Endothelial cell of umbilical vein (primary cell): ENCODE measurements around the gene ZNF627. TPM values are rescaled to one million over a fixed set of nuclear protein-coding genes. Genes with fewer than 3 reads are reported as not detected.

Experiments used
- Bru-seq: library from RNA; stranded (reverse); fragments of 400-500 nt; gene quantifications from one replicate; lab custom pipeline; 2021; lab: Mats Ljungman, UMichigan
- BruChase-seq, 2 experiments: library from RNA; stranded (reverse); fragments of 400-500 nt; gene quantifications; one replicate each; lab custom pipeline; 2021; lab: Mats Ljungman, UMichigan
- BruUV-seq: library from RNA; stranded (reverse); fragments of 400-500 nt; replicated peaks from 2 replicates; lab custom pipeline; 2021; lab: Mats Ljungman, UMichigan
- CTCF ChIA-PET: fragments of 300-600, 350-600 bp; sonication (Branson Sonifier 250); formaldehyde crosslinking; loops from one replicate; lab custom pipeline; 2021; ENCODE audit warnings: antibody characterized with exemption, inconsistent platforms; lab: Charles Lee
- POLR2A ChIA-PET: fragments of 300-600, 350-600 bp; sonication (Branson Sonifier 250); formaldehyde crosslinking; loops from one replicate; lab custom pipeline; 2021; ENCODE audit warnings: antibody characterized with exemption, inconsistent platforms; lab: Charles Lee
- DNase-seq: peaks from one replicate; pipeline ENCODE4 v3.0.0-alpha.2; 2011; ENCODE audit warnings: low read depth, low spot score
- FAIRE-seq: peaks from 2 replicates; lab custom pipeline; 2011; peaks lifted over from hg19 to GRCh38; lab: Jason Lieb, UNC
- H2AFZ ChIP-seq: 2 replicates; pipeline ENCODE4 v1.6.0; 2012; ENCODE audit warnings: low read depth, low read length, control low read depth, inconsistent platforms
- H3K27ac ChIP-seq: 2 replicates; pipeline ENCODE4 v1.5.1; 2011; ENCODE audit warnings: low read depth, mild to moderate bottlenecking, control low read depth, low read length, moderate library complexity; ENCODE audit not compliant: insufficient read depth
- H3K27me3 ChIP-seq, 2 experiments: 2 replicates each; pipeline versions ENCODE4 v1.6.0 to v1.6.1; 2011; ENCODE audit warnings: low read length in 2 of 2, mixed read lengths in 1 of 2; ENCODE audit not compliant: control insufficient read depth in 2 of 2, insufficient read depth in 2 of 2
- H3K36me3 ChIP-seq, 2 experiments: 2 replicates in 1 of 2; 3 replicates in 1 of 2; pipeline ENCODE4 v1.5.1; 2011; ENCODE audit warnings: low read length in 2 of 2, mild to moderate bottlenecking in 1 of 2, moderate library complexity in 1 of 2; ENCODE audit not compliant: control insufficient read depth in 2 of 2, insufficient read depth in 2 of 2; ENCODE audit errors: extremely low read depth in 1 of 2
- H3K4me1 ChIP-seq: 3 replicates; pipeline ENCODE4 v1.5.1; 2011; ENCODE audit warnings: mild to moderate bottlenecking, low read length; ENCODE audit not compliant: control insufficient read depth, insufficient read depth; ENCODE audit errors: extremely low read depth
- H3K4me2 ChIP-seq: 2 replicates; pipeline ENCODE4 v1.6.1; 2011; ENCODE audit warnings: low read length, control low read depth, mixed read lengths; ENCODE audit not compliant: insufficient read depth
- H3K4me3 ChIP-seq, 3 experiments: fragments of 200-600 bp in 1 of 3; sonication (generic), shearing (Covaris generic) in 1 of 3; replicated peaks in 1 of 3; 2 replicates each; pipeline ENCODE4 v1.5.1; 2011 to 2016; ENCODE audit warnings: control low read depth in 3 of 3, low read length in 3 of 3, mild to moderate bottlenecking in 2 of 3, inconsistent platforms in 1 of 3, low read depth in 1 of 3, moderate library complexity in 1 of 3; ENCODE audit not compliant: insufficient read depth in 1 of 3
- H3K79me2 ChIP-seq: 2 replicates; pipeline ENCODE4 v1.6.0; 2012; ENCODE audit warnings: low read length, inconsistent platforms; ENCODE audit not compliant: control insufficient read depth, insufficient read depth
- H3K9ac ChIP-seq: replicated peaks from 2 replicates; pipeline ENCODE3; 2011; ENCODE audit warnings: low read length, control low read depth; ENCODE audit not compliant: insufficient read depth; ENCODE audit errors: extremely low read depth
- H3K9me1 ChIP-seq: replicated peaks from 3 replicates; pipeline ENCODE4 v1.6.0; 2011; ENCODE audit warnings: mild to moderate bottlenecking, low read length; ENCODE audit not compliant: control insufficient read depth, insufficient read depth; ENCODE audit errors: extremely low read depth
- H3K9me3 ChIP-seq: replicated peaks from 2 replicates; pipeline ENCODE4 v1.5.1; 2012; ENCODE audit warnings: low read length, inconsistent platforms; ENCODE audit not compliant: control insufficient read depth, insufficient read depth
- H4K20me1 ChIP-seq: replicated peaks from 2 replicates; pipeline ENCODE3; 2011; ENCODE audit warnings: mild to moderate bottlenecking, low read length; ENCODE audit not compliant: control insufficient read depth, insufficient read depth; ENCODE audit errors: extremely low read depth
- EZH2 ChIP-seq: IDR thresholded peaks from 2 replicates; pipeline ENCODE4 v1.6.1; 2012; ENCODE audit warnings: borderline replicate concordance, low read depth, mild to moderate bottlenecking, moderate library complexity, low read length, inconsistent platforms; ENCODE audit not compliant: severe bottlenecking
- FOS ChIP-seq: IDR thresholded peaks from 2 replicates; pipeline ENCODE4 v1.6.1; 2011; ENCODE audit warnings: mild to moderate bottlenecking, low read length, moderate library complexity, borderline replicate concordance; ENCODE audit not compliant: insufficient read depth
- JUN ChIP-seq: IDR thresholded peaks from 2 replicates; pipeline ENCODE4 v1.6.1; 2011; ENCODE audit warnings: borderline replicate concordance, low read depth; ENCODE audit not compliant: insufficient read length, insufficient read depth
- MYC ChIP-seq: IDR thresholded peaks from one replicate; pipeline ENCODE4 v1.6.1; 2011; ENCODE audit warnings: mild to moderate bottlenecking, low read depth, low read length
- POLR2A ChIP-seq: IDR thresholded peaks from 2 replicates; pipeline ENCODE4 v1.6.1; 2012; ENCODE audit warnings: low read depth, mild to moderate bottlenecking, control low read depth, low read length
- POLR2AphosphoS5 ChIP-seq: IDR thresholded peaks from 2 replicates; pipeline ENCODE4 v1.6.1; 2012; ENCODE audit warnings: low read depth, mild to moderate bottlenecking, control low read depth, low read length, moderate library complexity; ENCODE audit not compliant: insufficient read depth
- dilution Hi-C: fragments of 300-500 bp; cut with MboI; formaldehyde crosslinking; loops from one replicate; pipeline ENCODE4 v1.15.0; 2019; ENCODE audit warnings: low sequenced_read_pairs; ENCODE audit not compliant: extremely low pct_ligation_motif_present
- intact Hi-C: fragments of 100-400 bp; cut with micrococcal nuclease; formaldehyde crosslinking; loops from one replicate; pipeline ENCODE4 v1.10.0; 2022
- long read RNA-seq: library from polyadenylated mRNA; stranded (forward); transcript quantifications from one replicate; pipeline ENCODE4 v2.0.0, GENCODE V29; 2021
- polyA minus RNA-seq, 3 experiments: library from RNA; depleted of rRNA, polyadenylated mRNA; stranded (reverse); fragments of >200 nt; gene quantifications; 1 replicate in 1 of 3; 2 replicates in 2 of 3; pipeline ENCODE4 v1.2.3, GENCODE V29; 2011
- polyA plus RNA-seq, 4 experiments: library from polyadenylated mRNA; depleted of rRNA in 3 of 4; stranded (reverse) in 3 of 4; unstranded in 1 of 4; fragments of >200 nt; gene quantifications; 2 replicates each; pipeline versions ENCODE4 v1.2.1 to v1.2.3, GENCODE V29; 2011 to 2012; ENCODE audit warnings: missing spikeins in 1 of 4
- total RNA-seq: library from RNA; stranded (reverse); gene quantifications from 2 replicates; pipeline ENCODE4 v1.2.3, GENCODE V29; 2021
- TF ChIP-seq, protein P1 (sequence below): IDR thresholded peaks from 2 replicates; pipeline ENCODE4 v1.6.1; 2011; ENCODE audit not compliant: insufficient read depth, insufficient read length
- TF ChIP-seq, protein P2 (sequence below), 2 donors: IDR thresholded peaks; 1 replicate in 1 of 2; 2 replicates in 1 of 2; pipeline ENCODE4 v1.5.1; 2011; ENCODE audit warnings: low read length in 2 of 2, mild to moderate bottlenecking in 2 of 2, moderate library complexity in 2 of 2, control low read depth in 1 of 2, inconsistent platforms in 1 of 2, low read depth in 1 of 2; ENCODE audit not compliant: insufficient read depth in 1 of 2; ENCODE audit errors: extremely low read depth in 1 of 2

Gene ZNF627
- total RNA-seq: 9.7 and 11.2 TPM in 2 replicates
- 5.6 and 5.9 TPM in 2 replicates for polyA plus RNA-seq
- polyA plus RNA-seq (2011; cell fraction: cytosol; rRNA removed): 5.5 and 5.8 TPM in 2 replicates
- 8.0 and 8.8 TPM in 2 replicates for polyA plus RNA-seq (2011; cell fraction: nucleus; rRNA removed)
- 8.8 and 9.3 TPM in 2 replicates for polyA plus RNA-seq (2012)
- 11.5 and 14.3 TPM in 2 replicates for polyA minus RNA-seq
- 4.1 TPM for polyA minus RNA-seq (2011; cell fraction: cytosol; rRNA and poly(A)+ RNA removed)
- polyA minus RNA-seq (2011; cell fraction: nucleus; rRNA and poly(A)+ RNA removed): 5.0 and 8.7 TPM in 2 replicates
- Bru-seq, nascent RNA: percentile 86 among the genes with signal in this experiment
- BruChase-seq, experiment 1, labeled RNA remaining after a 6-hour chase: percentile 80 among the genes with signal in this experiment
- percentile 75 among the genes with signal in this experiment for BruChase-seq, experiment 2, labeled RNA remaining after a 2-hour chase
- long read RNA-seq, transcript ZNF627-201 (4 exons, 2,840 nt): major isoform, 20 of 22 reads
- long read RNA-seq, partial matches to known transcripts: 0 of 22 reads
- long read RNA-seq, other reads (novel, unspliced or antisense): 1 of 22 reads

DNA sequence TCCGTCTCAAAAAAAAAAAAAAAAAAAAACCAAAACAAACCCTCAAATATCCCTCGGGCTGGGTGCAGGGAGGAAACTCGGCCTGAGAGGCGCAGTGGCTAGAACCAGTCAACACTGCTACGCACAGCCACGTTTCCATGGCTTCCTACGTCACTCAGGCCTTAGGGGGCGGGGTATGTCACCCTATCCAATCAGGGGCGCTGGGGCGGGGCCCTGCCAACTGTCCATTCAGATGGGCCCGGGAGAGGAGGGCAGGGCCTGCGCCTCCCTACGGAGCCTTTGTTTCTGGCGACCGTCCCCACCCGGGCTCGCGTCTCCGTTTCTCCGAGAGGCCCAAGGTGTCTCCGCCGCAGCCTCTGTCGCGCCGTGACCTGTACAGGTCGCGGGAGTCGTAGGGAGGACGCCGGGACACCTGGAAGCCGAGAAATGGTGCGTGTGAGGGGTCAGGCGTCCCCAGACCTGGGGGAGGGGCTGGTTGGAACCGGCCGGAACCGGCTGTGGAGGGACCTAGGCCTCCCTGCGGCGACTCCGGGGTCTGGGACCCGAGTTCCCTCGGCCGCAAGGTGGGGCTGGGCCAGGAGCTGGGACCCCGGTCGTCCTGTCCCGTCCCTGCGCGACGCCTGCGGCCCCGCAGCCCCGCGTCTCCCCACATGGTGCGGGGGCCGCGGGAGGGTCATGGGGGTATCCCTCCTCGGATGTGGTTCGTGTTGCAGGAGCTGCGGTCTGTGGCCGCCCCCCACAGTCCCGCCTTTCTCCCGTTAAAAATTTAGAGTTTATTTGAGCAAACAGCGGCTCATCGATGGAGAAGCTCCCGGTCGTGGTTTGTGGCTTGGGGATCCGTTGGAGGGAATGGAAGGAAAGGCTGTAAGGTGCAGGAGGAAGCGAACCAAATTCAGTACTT, at the start of gene ZNF627:
Gene ZNF627, plus strand, starts transcription at position 282 of the 901 bp plus-strand sequence. Its CDS starts 145 bp downstream, at position 427.
- dilution Hi-C loops (no loop called here), intact Hi-C loops (loop anchor here (2.0 to 10.0 kb wide), 3 partner anchors 29 to 387 kb away; partner anchors contain the start of gene ZNF823)
- Histone ChIP-seq H3K9ac (peak within 1 kb of the TSS; percentile 94), H3K27ac (peak within 1 kb of the TSS; percentile 84), H3K36me3 (no peaks in the 10 kb centered on the region), H3K9me1 (no peaks in the 10 kb centered on the region), H3K9me3 (no peaks in the 10 kb centered on the region), H3K4me2 (peak within 1 kb of the TSS; percentile 76), H4K20me1 (no peaks in the 10 kb centered on the region), H3K79me2 (peaks cover 44% of the 10 kb centered on the region), H3K27me3 (no peaks in the 10 kb centered on the region), H3K4me3 (peak within 1 kb of the TSS; percentile 94 to 97 (median 95)), H3K4me1 (peaks cover 8% of the 10 kb centered on the region), H2AFZ (peak within 1 kb of the TSS; percentile 79)
- TF ChIP-seq MYC (no peak), POLR2AphosphoS5 (peak; percentile 94), POLR2A (peak; percentile 95), EZH2 (no peak), FOS (no peak), JUN (no peak)
- TF ChIP-seq, protein P1, sequence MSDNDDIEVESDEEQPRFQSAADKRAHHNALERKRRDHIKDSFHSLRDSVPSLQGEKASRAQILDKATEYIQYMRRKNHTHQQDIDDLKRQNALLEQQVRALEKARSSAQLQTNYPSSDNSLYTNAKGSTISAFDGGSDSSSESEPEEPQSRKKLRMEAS: no peak
- TF ChIP-seq, protein P2, sequence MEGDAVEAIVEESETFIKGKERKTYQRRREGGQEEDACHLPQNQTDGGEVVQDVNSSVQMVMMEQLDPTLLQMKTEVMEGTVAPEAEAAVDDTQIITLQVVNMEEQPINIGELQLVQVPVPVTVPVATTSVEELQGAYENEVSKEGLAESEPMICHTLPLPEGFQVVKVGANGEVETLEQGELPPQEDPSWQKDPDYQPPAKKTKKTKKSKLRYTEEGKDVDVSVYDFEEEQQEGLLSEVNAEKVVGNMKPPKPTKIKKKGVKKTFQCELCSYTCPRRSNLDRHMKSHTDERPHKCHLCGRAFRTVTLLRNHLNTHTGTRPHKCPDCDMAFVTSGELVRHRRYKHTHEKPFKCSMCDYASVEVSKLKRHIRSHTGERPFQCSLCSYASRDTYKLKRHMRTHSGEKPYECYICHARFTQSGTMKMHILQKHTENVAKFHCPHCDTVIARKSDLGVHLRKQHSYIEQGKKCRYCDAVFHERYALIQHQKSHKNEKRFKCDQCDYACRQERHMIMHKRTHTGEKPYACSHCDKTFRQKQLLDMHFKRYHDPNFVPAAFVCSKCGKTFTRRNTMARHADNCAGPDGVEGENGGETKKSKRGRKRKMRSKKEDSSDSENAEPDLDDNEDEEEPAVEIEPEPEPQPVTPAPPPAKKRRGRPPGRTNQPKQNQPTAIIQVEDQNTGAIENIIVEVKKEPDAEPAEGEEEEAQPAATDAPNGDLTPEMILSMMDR (IDR thresholded peaks at IDR 0.05; ENCODE audit: extremely low read depth in 1 of 2, insufficient read depth in 1 of 2, low read depth in 1 of 2, low read length in 2 of 2): no peak
- FAIRE-seq: peak; percentile 98
- POLR2A ChIA-PET: no interaction called here
- BruUV-seq: no TSS peak
- DNase-seq: peak; percentile 97
- CTCF ChIA-PET: no interaction called here
